ENCODE measurements around the gene ITGA2.

The ITGA2 gene

GRCh38 chr5:53034832-53035231 is 45.7 kb downstream of the ITGA2 start:
- Histone ChIP-seq H3K4me1 (no peaks in the 10 kb centered on the region), H3K36me3 (no peaks in the 10 kb centered on the region), H3K4me3 (ENCODE audit: low read depth, low read length) (no peak overlapping the region), H3K9me3 (no peaks in the 10 kb centered on the region), H3K27me3 (no peaks in the 10 kb centered on the region)
- no peak for TF ChIP-seq CTCF (IDR thresholded peaks at IDR 0.05; ENCODE audit: low read depth, low read length)
- no peak for DNase-seq

GRCh38 chr5:53035868-53036381 is 46.8 kb downstream of the ITGA2 start:
- no peaks in the 10 kb centered on the region for H3K9me3 ChIP-seq
- H3K4me1 ChIP-seq, result no peaks in the 10 kb centered on the region
- DNase-seq, result no peak

GRCh38 chr5:53037141-53037859 is 48.1 kb downstream of the ITGA2 start:
- no peaks in the 10 kb centered on the region for H3K4me1 ChIP-seq
- no peaks in the 10 kb centered on the region for H3K9me3 ChIP-seq
- no peak overlapping the region for H3K4me3 ChIP-seq (ENCODE audit: low read depth, low read length)
- no peak for TF ChIP-seq CTCF (IDR thresholded peaks at IDR 0.05; ENCODE audit: low read depth, low read length)
- DNase-seq, result no peak
- H3K36me3 ChIP-seq, result no peaks in the 10 kb centered on the region
- peaks cover 3% of the 10 kb centered on the region; the same call in 1 of the 2 replicates for H3K27me3 ChIP-seq

More at GRCh38 chr5:53035868-53036381, 46.8 kb downstream of the ITGA2 start:
- H3K36me3 ChIP-seq, result no peaks in the 10 kb centered on the region
- peak; percentile 63 for TF ChIP-seq CTCF (IDR thresholded peaks at IDR 0.05; ENCODE audit: low read depth, low read length)
- no peaks in the 10 kb centered on the region for H3K27me3 ChIP-seq
- no peak overlapping the region for H3K4me3 ChIP-seq (ENCODE audit: low read depth, low read length)

- no peak for DNase-seq
- Histone ChIP-seq H3K27me3 (peaks cover 3% of the 10 kb centered on the region; the same call in 1 of the 2 replicates), H3K36me3 (no peaks in the 10 kb centered on the region), H3K4me1 (no peaks in the 10 kb centered on the region), H3K4me3 (ENCODE audit: low read depth, low read length) (no peak overlapping the region), H3K9me3 (no peaks in the 10 kb centered on the region)
- TF ChIP-seq CTCF (IDR thresholded peaks at IDR 0.05; ENCODE audit: low read depth, low read length), result no peak
Measured at GRCh38 chr5:53038196-53038847, 49.2 kb downstream of the ITGA2 start.

GRCh38 chr5:53039855-53040254 is 50.7 kb downstream of the ITGA2 start:
- no peak for DNase-seq
- H3K27me3 ChIP-seq, result peaks cover 3% of the 10 kb centered on the region; the same call in 1 of the 2 replicates
- H3K9me3 ChIP-seq, result no peaks in the 10 kb centered on the region
- TF ChIP-seq CTCF (IDR thresholded peaks at IDR 0.05; ENCODE audit: low read depth, low read length), result no peak
- no peaks in the 10 kb centered on the region for H3K36me3 ChIP-seq
- no peaks in the 10 kb centered on the region for H3K4me1 ChIP-seq
- H3K4me3 ChIP-seq (ENCODE audit: low read depth, low read length), result no peak overlapping the region

All from BE2C (cell line).